ENCODE results near the gene ADARB1.
A peak's percentile ranks its signal among the peaks of the same experiment; 100 is the strongest.

Gene ADARB1

GRCh38 chr21:45209046-45209445, 134.7 kb downstream of the ADARB1 start:
- Mint-ChIP-seq H3K27me3 (no peaks in the 10 kb centered on the region), H3K9me3 (ENCODE audit: low read depth) (no peaks in the 10 kb centered on the region), H3K36me3 (peaks cover 14% of the 10 kb centered on the region), H3K4me3 (no peak overlapping the region), H3K4me1 (ENCODE audit: low read depth) (peaks cover 11% of the 10 kb centered on the region), H3K27ac (no peak overlapping the region)

DNA sequence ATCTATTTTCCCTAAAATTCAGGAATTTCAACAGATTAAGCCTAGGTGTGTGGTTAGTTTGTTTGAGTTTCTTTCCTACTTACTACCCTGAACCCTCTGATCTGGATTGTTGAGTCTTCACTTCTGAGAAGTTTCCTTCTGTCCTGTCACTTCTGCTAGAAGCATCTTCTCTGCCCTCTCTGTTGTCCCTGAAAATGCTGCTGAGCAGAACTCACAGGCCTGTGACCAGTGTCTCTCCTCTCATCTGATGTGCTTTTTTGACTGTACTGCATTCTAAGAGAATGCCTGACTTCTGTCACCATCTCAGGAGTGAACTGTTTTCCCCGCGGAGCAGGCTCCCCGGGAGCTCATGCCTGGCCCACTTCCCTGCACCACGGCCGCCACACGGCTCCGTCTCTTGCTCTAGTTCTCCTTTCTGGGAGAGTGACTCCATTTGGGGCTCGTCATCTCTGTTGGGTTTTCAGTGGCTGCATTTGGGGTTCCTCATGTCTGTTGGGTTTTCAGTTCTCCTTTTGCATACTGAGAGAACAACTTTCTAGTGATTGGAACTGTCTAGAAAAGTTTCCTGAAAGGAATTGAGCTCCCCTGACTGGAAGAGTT, 135.4 kb downstream of the ADARB1 start:
- Mint-ChIP-seq H3K4me3 (no peak overlapping the region), H3K36me3 (peaks cover 17% of the 10 kb centered on the region), H3K9me3 (ENCODE audit: low read depth) (no peaks in the 10 kb centered on the region), H3K27ac (no peak overlapping the region), H3K27me3 (no peaks in the 10 kb centered on the region), H3K4me1 (ENCODE audit: low read depth) (peaks cover 11% of the 10 kb centered on the region)

DNA sequence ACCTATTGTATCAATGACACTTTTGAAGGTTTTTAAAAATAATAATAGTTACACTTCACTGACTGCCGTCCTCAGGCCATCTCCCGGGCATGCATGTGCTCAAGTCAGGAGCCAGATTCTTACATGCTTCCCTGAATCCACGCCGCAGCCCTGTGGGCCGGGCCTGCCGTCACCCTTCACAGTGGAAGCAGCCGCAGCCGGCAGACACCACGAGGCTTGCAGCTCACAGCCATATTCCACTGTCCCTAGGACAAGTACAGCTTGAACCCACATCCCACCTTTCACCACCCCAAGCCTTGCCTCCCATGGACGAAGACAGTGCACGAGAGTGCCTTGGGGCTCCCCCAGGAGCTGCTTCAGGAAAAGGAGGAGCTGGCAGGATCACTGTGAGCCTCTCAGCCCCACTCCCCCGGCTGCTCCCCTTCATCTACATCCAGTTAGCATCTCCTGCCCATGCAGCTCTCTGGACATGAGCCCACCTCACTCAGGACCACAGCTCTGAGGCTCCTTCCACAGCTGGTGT, 136.1 kb downstream of the ADARB1 start:
- no peaks in the 10 kb centered on the region for H3K27me3 Mint-ChIP-seq
- H3K4me3 Mint-ChIP-seq: no peak overlapping the region
- no peaks in the 10 kb centered on the region for H3K9me3 Mint-ChIP-seq (ENCODE audit: low read depth)
- H3K4me1 Mint-ChIP-seq (ENCODE audit: low read depth): peaks cover 11% of the 10 kb centered on the region
- peaks cover 17% of the 10 kb centered on the region for H3K36me3 Mint-ChIP-seq
- no peak overlapping the region for H3K27ac Mint-ChIP-seq

- Mint-ChIP-seq H3K36me3 (peaks cover 17% of the 10 kb centered on the region), H3K4me1 (ENCODE audit: low read depth) (peaks cover 11% of the 10 kb centered on the region), H3K4me3 (no peak overlapping the region), H3K27me3 (no peaks in the 10 kb centered on the region), H3K9me3 (ENCODE audit: low read depth) (peaks cover 1% of the 10 kb centered on the region), H3K27ac (no peak overlapping the region)
Observed at GRCh38 chr21:45211661-45212060, 137.3 kb downstream of the ADARB1 start.

GRCh38 chr21:45213392-45213791, 139.0 kb downstream of the ADARB1 start:
- Mint-ChIP-seq H3K4me3 (no peak overlapping the region), H3K27me3 (no peaks in the 10 kb centered on the region), H3K36me3 (peaks cover 21% of the 10 kb centered on the region), H3K4me1 (ENCODE audit: low read depth) (peaks cover 8% of the 10 kb centered on the region), H3K27ac (no peak overlapping the region), H3K9me3 (ENCODE audit: low read depth) (peaks cover 12% of the 10 kb centered on the region)

- Mint-ChIP-seq H3K4me3 (no peak overlapping the region), H3K27me3 (no peaks in the 10 kb centered on the region), H3K4me1 (ENCODE audit: low read depth) (no peaks in the 10 kb centered on the region), H3K36me3 (peaks cover 23% of the 10 kb centered on the region), H3K9me3 (ENCODE audit: low read depth) (peaks cover 12% of the 10 kb centered on the region), H3K27ac (no peak overlapping the region)
Observed at GRCh38 chr21:45215213-45215612, 140.8 kb downstream of the ADARB1 start.

DNA sequence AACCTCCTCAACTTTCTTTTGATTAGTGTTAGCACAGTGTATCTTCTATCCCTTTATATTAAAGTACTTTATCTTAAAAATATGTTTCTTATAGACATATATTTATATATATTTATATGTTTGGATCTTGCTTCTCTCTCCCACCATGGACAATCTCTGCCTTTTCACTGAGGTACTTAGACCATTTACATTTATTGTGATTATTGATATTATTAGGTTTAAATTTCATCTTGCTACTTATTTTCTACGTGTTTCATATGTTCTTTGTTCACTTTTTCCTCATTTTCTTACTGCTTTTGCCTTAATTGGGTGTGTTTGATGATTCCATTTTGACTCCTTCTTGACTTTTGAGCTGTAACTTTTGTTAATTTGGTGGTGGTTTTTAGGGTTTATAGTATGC, 142.6 kb downstream of the ADARB1 start:
- no peak overlapping the region for H3K4me3 Mint-ChIP-seq
- H3K27me3 Mint-ChIP-seq: no peaks in the 10 kb centered on the region
- H3K4me1 Mint-ChIP-seq (ENCODE audit: low read depth): no peaks in the 10 kb centered on the region
- no peak overlapping the region for H3K27ac Mint-ChIP-seq
- H3K9me3 Mint-ChIP-seq (ENCODE audit: low read depth): peaks cover 12% of the 10 kb centered on the region
- peaks cover 23% of the 10 kb centered on the region for H3K36me3 Mint-ChIP-seq

GRCh38 chr21:45219517-45219916, 145.1 kb downstream of the ADARB1 start:
- H3K36me3 Mint-ChIP-seq: peaks cover 14% of the 10 kb centered on the region
- no peak overlapping the region for H3K4me3 Mint-ChIP-seq
- peaks cover 12% of the 10 kb centered on the region for H3K9me3 Mint-ChIP-seq (ENCODE audit: low read depth)
- no peak overlapping the region for H3K27ac Mint-ChIP-seq
- peaks cover 3% of the 10 kb centered on the region for H3K4me1 Mint-ChIP-seq (ENCODE audit: low read depth)
- H3K27me3 Mint-ChIP-seq: no peaks in the 10 kb centered on the region

GRCh38 chr21:45220071-45220481, 145.7 kb downstream of the ADARB1 start:
- no peak overlapping the region for H3K4me3 Mint-ChIP-seq
- peaks cover 14% of the 10 kb centered on the region for H3K36me3 Mint-ChIP-seq
- H3K9me3 Mint-ChIP-seq (ENCODE audit: low read depth): peaks cover 12% of the 10 kb centered on the region
- H3K4me1 Mint-ChIP-seq (ENCODE audit: low read depth): peaks cover 8% of the 10 kb centered on the region
- no peaks in the 10 kb centered on the region for H3K27me3 Mint-ChIP-seq
- no peak overlapping the region for H3K27ac Mint-ChIP-seq

GRCh38 chr21:45220714-45221490, 146.5 kb downstream of the ADARB1 start:
- Mint-ChIP-seq H3K4me1 (ENCODE audit: low read depth) (peaks cover 17% of the 10 kb centered on the region), H3K9me3 (ENCODE audit: low read depth) (peaks cover 12% of the 10 kb centered on the region), H3K27ac (no peak overlapping the region), H3K27me3 (no peaks in the 10 kb centered on the region), H3K36me3 (peaks cover 14% of the 10 kb centered on the region), H3K4me3 (no peak overlapping the region)

DNA sequence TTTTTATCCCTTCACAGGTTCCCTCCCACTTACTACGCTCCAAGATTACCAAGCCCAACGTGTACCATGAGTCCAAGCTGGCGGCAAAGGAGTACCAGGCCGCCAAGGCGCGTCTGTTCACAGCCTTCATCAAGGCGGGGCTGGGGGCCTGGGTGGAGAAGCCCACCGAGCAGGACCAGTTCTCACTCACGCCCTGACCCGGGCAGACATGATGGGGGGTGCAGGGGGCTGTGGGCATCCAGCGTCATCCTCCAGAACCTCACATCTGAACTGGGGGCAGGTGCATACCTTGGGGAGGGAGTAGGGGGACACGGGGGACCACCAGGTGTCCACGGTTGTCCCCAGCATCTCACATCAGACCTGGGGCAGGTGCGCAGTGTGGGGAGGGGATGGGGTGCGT, 147.6 kb downstream of the ADARB1 start:
- Mint-ChIP-seq H3K4me1 (ENCODE audit: low read depth) (peaks cover 28% of the 10 kb centered on the region), H3K9me3 (ENCODE audit: low read depth) (peaks cover 8% of the 10 kb centered on the region), H3K27me3 (no peaks in the 10 kb centered on the region), H3K27ac (no peak overlapping the region), H3K4me3 (no peak overlapping the region), H3K36me3 (peaks cover 14% of the 10 kb centered on the region)

DNA sequence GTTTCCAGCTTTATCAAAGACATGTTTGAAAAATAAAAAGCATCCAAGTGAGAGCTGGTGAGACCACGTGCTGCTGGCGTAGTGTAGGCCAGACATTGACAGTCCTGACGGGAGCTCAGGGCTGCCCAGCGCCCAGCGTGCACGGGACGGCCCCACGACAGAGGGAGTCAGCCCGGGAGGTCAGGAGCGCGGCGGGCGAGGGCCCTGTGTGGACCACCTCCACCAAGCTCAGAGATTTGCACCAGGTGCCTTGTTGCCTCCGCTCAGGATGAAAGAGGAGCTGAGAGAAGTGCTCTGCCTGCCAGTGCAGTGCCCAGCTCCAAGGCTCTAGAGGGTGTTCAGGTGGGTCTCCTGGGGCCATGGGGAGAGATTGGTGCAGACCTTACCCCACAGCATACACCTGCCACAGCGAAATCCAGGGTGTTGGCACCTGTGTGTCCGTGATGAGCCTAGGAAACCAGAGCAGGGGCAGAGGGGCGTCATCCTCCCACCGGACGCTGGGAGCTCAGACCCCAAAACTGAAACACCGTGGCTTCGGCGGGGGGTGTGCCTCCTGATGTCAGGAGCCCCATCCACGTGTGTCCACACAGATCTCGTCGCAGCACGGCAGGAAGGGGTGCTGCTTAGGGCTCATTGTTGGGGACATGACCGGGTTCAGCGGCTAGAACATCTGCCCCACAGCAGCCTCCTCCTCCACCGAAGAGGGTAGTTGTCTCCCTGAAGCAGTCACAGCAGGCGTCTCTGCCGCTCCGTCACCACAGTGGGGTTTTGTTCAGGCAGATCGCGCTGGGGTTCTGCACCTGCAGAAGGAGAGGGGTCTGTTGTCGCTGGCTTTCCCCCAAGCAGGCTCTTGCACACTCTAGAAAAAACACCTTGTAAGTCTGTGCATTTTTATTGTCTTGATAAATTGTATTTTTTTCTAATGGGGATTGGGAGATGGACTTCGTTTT, 149.1 kb downstream of the ADARB1 start:
- Mint-ChIP-seq H3K27me3 (no peaks in the 10 kb centered on the region), H3K9me3 (ENCODE audit: low read depth) (no peaks in the 10 kb centered on the region), H3K27ac (no peak overlapping the region), H3K4me3 (no peak overlapping the region), H3K36me3 (peaks cover 3% of the 10 kb centered on the region), H3K4me1 (ENCODE audit: low read depth) (peaks cover 43% of the 10 kb centered on the region)

- peak overlapping the region; percentile 50 for H3K27ac Mint-ChIP-seq
- peaks cover 3% of the 10 kb centered on the region for H3K36me3 Mint-ChIP-seq
- H3K4me3 Mint-ChIP-seq: peak overlapping the region; percentile 46
- no peaks in the 10 kb centered on the region for H3K27me3 Mint-ChIP-seq
- no peaks in the 10 kb centered on the region for H3K9me3 Mint-ChIP-seq (ENCODE audit: low read depth)
- peaks cover 49% of the 10 kb centered on the region for H3K4me1 Mint-ChIP-seq (ENCODE audit: low read depth)
Observed at GRCh38 chr21:45224189-45224938, 150.0 kb downstream of the ADARB1 start.

- Mint-ChIP-seq H3K27me3 (no peaks in the 10 kb centered on the region), H3K27ac (peak overlapping the region; percentile 50), H3K4me3 (peak overlapping the region; percentile 46), H3K4me1 (ENCODE audit: low read depth) (peaks cover 49% of the 10 kb centered on the region), H3K36me3 (peaks cover 3% of the 10 kb centered on the region), H3K9me3 (ENCODE audit: low read depth) (no peaks in the 10 kb centered on the region)
Observed at GRCh38 chr21:45225041-45225740, 150.8 kb downstream of the ADARB1 start.
